Measurements from ENCODE around the gene LITAF.
"Not testable (repeated sequence)": the region's sequence is repeated elsewhere in the genome, so short reads cannot be mapped to it uniquely, and the experiment has no call there.

Gene LITAF

GRCh38 chr16:11611871-11612664, 25.3 kb upstream of the LITAF start:
- H3K27ac ChIP-seq = no peak overlapping the region
- TF ChIP-seq CTCF (conservative IDR thresholded peaks at IDR 0.05) = no peak

GRCh38 chr16:11610580-11610979, 23.9 kb upstream of the LITAF start:
- H3K27ac ChIP-seq = no peak overlapping the region
- TF ChIP-seq CTCF (conservative IDR thresholded peaks at IDR 0.05) = no peak

- TF ChIP-seq CTCF (conservative IDR thresholded peaks at IDR 0.05) = no peak
- H3K27ac ChIP-seq = no peak overlapping the region
Observed at GRCh38 chr16:11610121-11610505, 23.4 kb upstream of the LITAF start.

- no peak overlapping the region for H3K27ac ChIP-seq
- no peak for TF ChIP-seq CTCF (conservative IDR thresholded peaks at IDR 0.05)
Observed at GRCh38 chr16:11609474-11610120, 22.9 kb upstream of the LITAF start.

- no peak for TF ChIP-seq CTCF (conservative IDR thresholded peaks at IDR 0.05)
- no peak overlapping the region for H3K27ac ChIP-seq
Observed at GRCh38 chr16:11605891-11606290, 19.2 kb upstream of the LITAF start.

- no peak for TF ChIP-seq CTCF (conservative IDR thresholded peaks at IDR 0.05)
- H3K27ac ChIP-seq = no peak overlapping the region
Observed at GRCh38 chr16:11605564-11605886, 18.8 kb upstream of the LITAF start.

- no peak for TF ChIP-seq CTCF (conservative IDR thresholded peaks at IDR 0.05)
- H3K27ac ChIP-seq = no peak overlapping the region
Observed at GRCh38 chr16:11604783-11605563, 18.3 kb upstream of the LITAF start.

GRCh38 chr16:11604296-11604695, 17.6 kb upstream of the LITAF start:
- not testable (repeated sequence) for H3K27ac ChIP-seq
